Measurements from ENCODE around the gene C1QTNF8.

DNA sequence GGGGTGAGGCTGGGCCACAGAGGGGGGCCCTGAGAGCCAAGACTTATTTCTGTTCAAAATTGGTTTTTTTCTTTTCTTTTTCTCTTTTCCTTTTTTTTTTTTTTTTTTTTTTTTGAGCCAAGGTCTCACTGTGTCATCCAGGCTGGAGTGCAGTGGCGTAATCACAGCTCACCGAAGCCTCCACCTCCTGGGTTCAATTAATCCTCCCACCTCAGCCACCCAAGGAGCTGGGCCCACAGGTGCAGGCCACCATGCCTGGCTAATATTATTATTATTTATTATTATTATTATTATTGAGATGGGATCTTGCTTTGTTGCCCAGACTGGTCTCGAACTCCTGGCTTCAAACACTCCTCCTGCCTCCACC is 39.4 kb upstream of the C1QTNF8 start:
- TF ChIP-seq, protein P1, sequence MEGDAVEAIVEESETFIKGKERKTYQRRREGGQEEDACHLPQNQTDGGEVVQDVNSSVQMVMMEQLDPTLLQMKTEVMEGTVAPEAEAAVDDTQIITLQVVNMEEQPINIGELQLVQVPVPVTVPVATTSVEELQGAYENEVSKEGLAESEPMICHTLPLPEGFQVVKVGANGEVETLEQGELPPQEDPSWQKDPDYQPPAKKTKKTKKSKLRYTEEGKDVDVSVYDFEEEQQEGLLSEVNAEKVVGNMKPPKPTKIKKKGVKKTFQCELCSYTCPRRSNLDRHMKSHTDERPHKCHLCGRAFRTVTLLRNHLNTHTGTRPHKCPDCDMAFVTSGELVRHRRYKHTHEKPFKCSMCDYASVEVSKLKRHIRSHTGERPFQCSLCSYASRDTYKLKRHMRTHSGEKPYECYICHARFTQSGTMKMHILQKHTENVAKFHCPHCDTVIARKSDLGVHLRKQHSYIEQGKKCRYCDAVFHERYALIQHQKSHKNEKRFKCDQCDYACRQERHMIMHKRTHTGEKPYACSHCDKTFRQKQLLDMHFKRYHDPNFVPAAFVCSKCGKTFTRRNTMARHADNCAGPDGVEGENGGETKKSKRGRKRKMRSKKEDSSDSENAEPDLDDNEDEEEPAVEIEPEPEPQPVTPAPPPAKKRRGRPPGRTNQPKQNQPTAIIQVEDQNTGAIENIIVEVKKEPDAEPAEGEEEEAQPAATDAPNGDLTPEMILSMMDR (IDR thresholded peaks at IDR 0.05): no peak
- no peak for TF ChIP-seq POLR2A (IDR thresholded peaks at IDR 0.05)

Data from Peyer's patch (tissue), 4 donors.